DMS 273 (cell line): ENCODE measurements around the gene TASOR2.

Experiments
- DNase-seq: peaks from one replicate; lab custom pipeline; 2025; ENCODE audit not compliant: unreplicated experiment; lab: John Stamatoyannopoulos, UW

Gene TASOR2

DNA sequence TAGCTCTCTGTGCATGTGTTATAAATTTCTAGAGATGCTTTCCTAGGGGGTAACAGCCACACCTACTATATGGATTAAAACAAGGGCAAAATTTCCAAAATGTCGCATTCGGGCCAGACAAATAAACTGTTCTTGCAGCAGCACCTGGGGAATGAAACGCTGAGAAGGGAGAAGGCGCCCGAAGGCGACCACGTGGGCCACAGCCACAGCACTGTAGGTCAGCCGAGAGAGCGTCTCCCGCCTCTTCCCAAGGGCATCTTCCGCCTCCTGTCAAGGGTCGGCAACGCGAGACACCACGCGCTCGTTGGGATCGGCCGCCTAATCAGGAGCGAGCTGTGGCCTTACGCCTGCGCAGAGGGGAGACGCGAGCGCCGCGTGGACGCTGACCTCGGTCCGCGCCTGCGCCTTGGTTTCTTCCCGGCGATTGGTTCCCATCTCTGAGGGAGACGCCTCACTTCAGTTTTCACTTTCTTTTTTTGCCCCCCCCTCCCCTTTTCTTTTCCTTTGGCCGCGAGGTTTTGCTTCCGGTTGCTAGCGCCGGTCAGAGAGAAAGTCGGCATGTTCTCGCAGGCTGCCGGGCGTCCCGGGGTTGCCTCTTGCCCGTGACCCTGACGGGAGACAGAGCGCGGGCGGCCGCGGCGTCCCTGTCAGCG, at the start of gene TASOR2:
TASOR2 (plus strand) TSS at position 521 of the 653 bp plus-strand sequence. CDS start 35,805 bp downstream, outside the sequence.
- peak; percentile 98 for DNase-seq

DNA sequence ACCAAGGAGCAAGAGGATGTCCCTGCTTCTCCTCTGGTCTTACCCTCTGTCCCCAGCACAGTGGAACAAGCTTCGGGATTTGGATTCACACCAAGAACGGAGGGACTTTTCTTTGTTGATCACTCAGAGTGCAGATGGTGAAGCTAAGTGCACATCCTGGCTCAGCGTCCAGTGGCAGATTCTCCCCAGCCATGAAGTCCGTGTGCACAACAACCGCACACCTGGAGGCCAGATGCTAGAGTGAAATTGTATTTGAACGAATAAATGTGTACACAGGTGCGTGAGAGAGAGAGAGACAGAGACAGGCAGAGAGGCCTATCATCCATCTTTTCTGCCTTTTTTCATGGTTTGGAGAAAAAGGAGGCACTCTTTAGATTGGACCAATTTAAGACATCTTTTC, 49.7 kb upstream of the TASOR2 start:
- peak; percentile 60 for DNase-seq

GRCh38 chr10:5638494-5638893, 46.1 kb upstream of the TASOR2 start:
- no peak for DNase-seq

DNA sequence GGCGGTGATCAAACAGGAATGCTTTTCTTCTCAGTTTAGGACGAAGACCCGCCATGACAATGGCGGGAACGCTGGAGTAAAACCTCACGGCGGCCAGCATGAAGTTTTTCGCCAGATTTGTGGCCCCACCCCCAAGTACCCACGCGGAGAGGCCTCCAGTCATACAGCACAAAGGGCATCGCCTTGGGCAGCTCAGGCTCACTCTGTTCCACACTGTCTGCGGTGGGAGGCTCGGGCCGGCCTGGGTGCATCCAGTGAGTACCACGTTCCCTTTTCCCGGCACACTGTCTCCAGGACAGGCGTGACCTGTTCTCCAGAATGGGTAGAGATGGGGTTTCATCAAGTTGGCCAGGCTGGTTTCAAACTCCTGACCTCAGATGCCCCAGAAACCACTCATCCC, 45.6 kb upstream of the TASOR2 start:
- no peak for DNase-seq

GRCh38 chr10:5640036-5640435, 44.6 kb upstream of the TASOR2 start:
- no peak for DNase-seq

GRCh38 chr10:5640501-5640900, 44.1 kb upstream of the TASOR2 start:
- no peak for DNase-seq

GRCh38 chr10:5641501-5641900, 43.1 kb upstream of the TASOR2 start:
- DNase-seq, result no peak

DNA sequence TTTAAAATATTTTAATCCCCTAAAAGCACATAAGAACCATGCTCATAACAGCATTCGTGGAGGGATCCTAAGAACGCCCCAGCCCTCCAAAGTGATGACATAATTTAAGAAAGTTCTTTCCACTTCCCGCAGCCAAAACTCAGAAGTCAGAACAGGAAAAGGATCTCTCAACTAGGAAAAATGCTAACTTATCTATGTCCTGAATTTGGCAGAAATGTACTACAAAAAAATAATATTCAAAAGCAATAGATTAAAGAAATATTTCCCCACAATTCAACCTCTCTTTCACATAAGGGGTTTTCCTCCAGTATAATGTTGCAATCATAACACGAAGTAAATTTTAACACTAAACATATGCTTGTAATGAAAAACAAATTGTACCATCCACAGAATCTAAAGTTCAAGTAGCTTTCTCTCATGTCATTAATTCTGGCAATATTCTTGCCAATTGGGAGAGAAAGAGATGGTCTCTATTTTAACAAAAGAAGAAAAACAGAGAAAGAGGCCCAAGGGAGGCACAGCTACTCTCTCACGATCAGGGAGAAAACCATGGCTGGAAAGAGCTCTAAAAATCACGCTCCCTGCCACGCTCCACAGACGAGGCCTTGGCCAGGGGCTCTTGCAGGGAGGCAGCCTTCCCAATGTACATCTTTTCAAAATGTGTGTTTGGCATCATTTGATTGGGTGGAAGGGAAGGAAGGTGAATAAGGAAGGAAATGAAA, 41.1 kb upstream of the TASOR2 start:
- no peak for DNase-seq

GRCh38 chr10:5644930-5645329, 39.7 kb upstream of the TASOR2 start:
- DNase-seq, result no peak

GRCh38 chr10:5645375-5645774, 39.3 kb upstream of the TASOR2 start:
- DNase-seq, result no peak

GRCh38 chr10:5645944-5646617, 38.6 kb upstream of the TASOR2 start:
- no peak for DNase-seq

DNA sequence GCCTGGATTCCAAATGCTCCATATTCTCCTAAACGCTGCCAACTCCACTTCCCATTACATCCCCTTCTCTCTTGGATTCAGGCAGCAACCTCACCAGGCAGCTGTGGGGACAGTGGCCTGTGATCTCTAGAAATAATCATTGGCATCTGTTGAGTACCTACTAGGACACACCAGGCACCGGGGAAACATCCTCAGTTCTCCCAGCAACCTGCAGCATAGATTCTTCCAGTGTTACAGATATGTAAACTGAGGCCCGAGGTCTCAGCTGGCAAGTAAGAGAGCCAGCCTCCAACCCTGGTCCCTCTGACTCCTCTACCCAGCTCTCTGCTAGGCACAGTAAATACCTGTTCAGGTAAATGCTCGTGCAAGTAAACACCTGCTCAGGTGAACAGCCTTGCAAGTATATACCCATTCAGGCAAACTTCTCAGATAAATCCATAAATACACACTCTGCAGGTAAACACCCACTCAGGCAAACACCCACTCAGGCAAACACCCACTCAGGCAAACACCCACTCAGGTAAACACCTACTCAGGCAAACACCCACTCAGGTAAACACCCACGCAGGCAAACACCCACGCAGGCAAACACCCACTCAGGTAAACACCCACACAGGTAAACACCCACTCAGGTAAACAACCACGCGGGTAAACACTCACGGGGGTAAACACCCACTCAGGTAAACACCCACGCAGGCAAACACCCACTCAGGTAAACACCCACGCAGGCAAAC, 37.0 kb upstream of the TASOR2 start:
- no peak for DNase-seq

DNA sequence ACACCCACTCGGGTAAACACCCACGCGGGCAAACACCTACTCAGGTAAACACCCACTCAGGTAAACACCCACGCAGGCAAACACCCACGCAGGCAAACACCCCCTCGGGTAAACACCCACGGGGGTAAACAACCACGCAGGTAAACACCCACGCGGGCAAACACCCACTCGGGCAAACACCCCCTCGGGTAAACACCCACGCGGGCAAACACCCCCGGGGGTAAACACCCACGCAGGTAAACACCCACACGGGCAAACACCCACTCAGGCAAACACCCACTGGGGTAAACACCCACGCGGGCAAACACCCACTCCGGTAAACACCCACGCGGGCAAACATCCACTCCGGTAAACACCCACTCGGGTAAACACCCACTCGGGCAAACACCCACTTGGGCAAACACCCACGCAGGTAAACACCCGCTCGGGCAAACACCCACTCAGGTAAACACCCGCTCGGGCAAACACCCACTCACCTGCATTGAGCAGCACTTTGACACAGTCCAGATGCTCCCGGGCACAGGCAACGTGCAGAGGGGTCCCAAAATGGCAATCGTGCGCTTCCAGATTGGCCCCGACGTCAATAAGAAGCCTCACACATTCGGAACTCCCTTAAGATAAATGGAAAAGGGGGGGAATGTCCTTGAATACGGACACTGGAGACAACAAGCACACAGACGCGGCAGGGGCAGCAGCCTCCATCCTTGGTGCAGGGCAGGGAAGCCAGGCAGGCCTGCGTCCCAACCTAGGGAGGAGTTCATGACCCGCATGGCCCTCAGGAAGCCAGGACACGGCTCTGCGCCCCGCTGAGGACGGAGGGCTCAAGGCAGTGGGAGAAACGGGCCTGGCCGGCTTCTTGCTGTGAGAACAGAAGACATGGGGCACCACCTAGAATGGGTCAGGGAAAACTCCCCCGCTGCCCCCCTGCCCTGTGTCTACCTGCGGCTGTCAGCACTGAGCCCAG, 35.9 kb upstream of the TASOR2 start:
- peak; percentile 10 for DNase-seq

DNA sequence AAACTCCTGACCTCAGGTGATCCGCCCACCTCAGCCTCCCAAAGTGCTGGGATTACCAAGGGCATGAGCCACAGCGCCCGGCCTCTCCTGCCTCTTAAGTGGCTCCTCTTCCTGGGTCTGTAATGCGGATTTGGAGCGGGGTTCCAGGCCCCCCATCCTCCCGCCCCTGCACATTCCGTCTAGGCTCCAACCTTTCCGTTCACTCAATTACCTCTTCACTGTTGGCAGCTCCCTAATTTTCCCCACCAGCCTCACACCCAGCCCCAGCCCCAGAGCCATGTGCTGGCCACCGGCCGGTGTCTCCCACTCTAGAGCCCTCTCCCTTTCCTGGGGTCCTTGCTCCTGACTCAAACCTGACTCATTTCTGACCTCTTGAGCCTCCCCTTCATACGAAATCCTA, 34.9 kb upstream of the TASOR2 start:
- no peak for DNase-seq

DNA sequence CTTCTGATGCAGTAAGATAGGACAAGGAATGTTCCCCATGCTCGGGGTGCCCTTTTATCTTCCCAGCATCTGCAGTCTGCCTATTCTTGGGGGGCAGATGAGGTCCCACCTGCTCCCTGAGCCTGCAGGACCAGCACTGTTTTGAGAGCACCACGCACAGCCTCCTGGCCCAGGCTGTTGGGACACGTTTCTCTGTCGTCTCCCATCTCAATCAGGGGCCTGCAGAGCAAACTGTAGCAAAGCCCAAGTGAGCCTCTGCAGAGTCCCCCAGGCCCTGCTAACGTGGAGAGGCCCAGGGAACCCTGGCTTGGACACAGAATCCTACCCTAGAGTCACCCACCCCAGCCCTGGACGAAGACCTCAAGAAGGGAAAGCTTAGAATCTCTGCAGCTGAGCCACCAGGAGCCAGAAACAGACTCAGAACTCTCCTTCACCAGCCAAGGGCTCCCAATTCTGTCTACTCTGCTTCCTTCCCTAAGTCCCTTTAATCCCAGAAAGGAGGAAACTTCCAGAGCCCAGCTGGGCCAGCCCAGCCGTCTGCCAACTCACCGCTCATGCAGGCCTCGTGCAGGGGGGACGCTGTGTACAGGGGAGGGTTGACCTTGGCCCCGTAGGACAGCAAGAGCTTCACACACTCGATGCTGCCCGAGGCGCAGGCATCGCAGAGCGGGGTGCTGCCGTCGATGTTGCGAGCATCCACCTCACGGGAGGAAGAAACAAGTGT, 33.8 kb upstream of the TASOR2 start:
- no peak for DNase-seq

GRCh38 chr10:5651388-5651764, 33.3 kb upstream of the TASOR2 start:
- DNase-seq, result no peak

- no peak for DNase-seq
Measured at GRCh38 chr10:5652746-5653145, 31.9 kb upstream of the TASOR2 start.

- no peak for DNase-seq
Measured at GRCh38 chr10:5654218-5654755, 30.4 kb upstream of the TASOR2 start.

GRCh38 chr10:5655121-5655520, 29.5 kb upstream of the TASOR2 start:
- no peak for DNase-seq
